ENCODE results near the gene EHMT1.

GRCh38 chr9:137777761-137778160, 159.0 kb downstream of the EHMT1 start:
- TF ChIP-seq DNMT1 (CRISPR knock-in tag; IDR thresholded peaks at IDR 0.05): no peak
- no peak for TF ChIP-seq MAFF (IDR thresholded peaks at IDR 0.05; ENCODE audit: low read depth, low read length)
- TF ChIP-seq MAZ (IDR thresholded peaks at IDR 0.05; ENCODE audit: borderline replicate concordance, low read depth, low read length): no peak
- TF ChIP-seq MAZ (CRISPR knock-in tag; IDR thresholded peaks at IDR 0.05; ENCODE audit: low read depth): no peak
- TF ChIP-seq ZNF768 (CRISPR knock-in tag; IDR thresholded peaks at IDR 0.05): no peak
- TF ChIP-seq CBFB (CRISPR knock-in tag; IDR thresholded peaks at IDR 0.05): no peak
- no peak for TF ChIP-seq SMAD3 (CRISPR knock-in tag; IDR thresholded peaks at IDR 0.05)
- no peak for TF ChIP-seq ZNF232 (CRISPR knock-in tag; IDR thresholded peaks at IDR 0.05; ENCODE audit: borderline replicate concordance)

All from HepG2 (cell line).